Uterus (tissue), 2 donors: Measurements from ENCODE around the gene NDUFB1.
A peak's percentile ranks its signal among the peaks of the same experiment; 100 is the strongest.

ENCODE experiments used
- POLR2A ChIP-seq, 2 donors: fragments of 450-650 bp; IDR thresholded peaks; one replicate each; pipeline ENCODE4 v1.6.1; 2016; ENCODE audit warnings: antibody characterized with exemption in 2 of 2, mild to moderate bottlenecking in 1 of 2, moderate library complexity in 1 of 2
- TF ChIP-seq, protein P1 (sequence below), 4 experiments: fragments of 200-600 bp in 2 of 4; fragments of 450-650 bp in 2 of 4; sonication (generic) in 2 of 4; IDR thresholded peaks; one replicate each; pipeline ENCODE4 v1.5.1; 2016 to 2019; ENCODE audit warnings: antibody characterized with exemption in 4 of 4, mild to moderate bottlenecking in 2 of 4, moderate library complexity in 1 of 4

DNA sequence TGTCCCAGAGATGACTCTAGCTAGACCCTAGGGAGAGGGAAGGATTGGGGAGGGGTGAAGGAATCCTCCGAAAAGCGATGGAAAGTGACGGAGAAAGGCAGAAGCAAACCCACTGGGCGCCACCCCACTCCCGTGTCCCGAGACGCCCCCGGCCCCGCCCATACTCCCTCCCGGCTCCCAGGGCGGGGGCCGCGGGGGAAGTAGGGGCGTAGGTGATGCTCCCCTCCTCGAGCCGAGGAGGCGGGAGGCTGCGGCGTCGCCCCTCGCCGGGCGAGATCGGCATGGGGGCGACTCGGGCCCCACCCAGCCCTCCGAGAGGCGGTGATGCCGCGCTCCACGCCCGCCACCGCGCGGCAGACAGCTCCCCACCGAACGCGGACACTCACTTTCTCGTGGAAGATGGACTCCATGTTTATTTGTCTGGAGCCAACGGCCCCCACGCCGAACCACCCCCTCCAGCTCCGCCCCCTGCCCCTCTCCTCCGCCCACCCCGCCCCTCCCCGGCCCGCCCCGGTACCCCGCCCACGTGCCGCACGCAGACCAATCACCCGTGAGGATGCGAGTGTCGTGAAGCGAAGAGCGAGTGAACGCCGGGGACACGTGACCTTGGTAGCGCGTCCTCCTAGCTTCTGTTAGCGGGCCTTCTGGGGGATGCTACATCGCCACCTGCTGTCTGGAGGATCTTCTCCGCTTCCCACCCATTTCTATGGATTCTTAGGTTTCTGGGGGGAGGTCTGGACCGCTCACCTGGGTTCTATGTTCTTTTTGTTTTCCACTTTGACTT lies 15.2 kb downstream of the NDUFB1 start, which contains the start of gene ATXN3:
- TF ChIP-seq, protein P1, sequence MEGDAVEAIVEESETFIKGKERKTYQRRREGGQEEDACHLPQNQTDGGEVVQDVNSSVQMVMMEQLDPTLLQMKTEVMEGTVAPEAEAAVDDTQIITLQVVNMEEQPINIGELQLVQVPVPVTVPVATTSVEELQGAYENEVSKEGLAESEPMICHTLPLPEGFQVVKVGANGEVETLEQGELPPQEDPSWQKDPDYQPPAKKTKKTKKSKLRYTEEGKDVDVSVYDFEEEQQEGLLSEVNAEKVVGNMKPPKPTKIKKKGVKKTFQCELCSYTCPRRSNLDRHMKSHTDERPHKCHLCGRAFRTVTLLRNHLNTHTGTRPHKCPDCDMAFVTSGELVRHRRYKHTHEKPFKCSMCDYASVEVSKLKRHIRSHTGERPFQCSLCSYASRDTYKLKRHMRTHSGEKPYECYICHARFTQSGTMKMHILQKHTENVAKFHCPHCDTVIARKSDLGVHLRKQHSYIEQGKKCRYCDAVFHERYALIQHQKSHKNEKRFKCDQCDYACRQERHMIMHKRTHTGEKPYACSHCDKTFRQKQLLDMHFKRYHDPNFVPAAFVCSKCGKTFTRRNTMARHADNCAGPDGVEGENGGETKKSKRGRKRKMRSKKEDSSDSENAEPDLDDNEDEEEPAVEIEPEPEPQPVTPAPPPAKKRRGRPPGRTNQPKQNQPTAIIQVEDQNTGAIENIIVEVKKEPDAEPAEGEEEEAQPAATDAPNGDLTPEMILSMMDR (IDR thresholded peaks at IDR 0.05): peak; percentile 78 to 85 (median 80)
- TF ChIP-seq POLR2A (IDR thresholded peaks at IDR 0.05): peak; percentile 49 to 65
